Liver (tissue), 3 donors: Measurements from ENCODE around the gene LYRM1.

Experiments used
- CTCF ChIP-seq: fragments of 150-350 bp; IDR thresholded peaks from 2 replicates; pipeline ENCODE4 v1.5.1; 2017; ENCODE audit warnings: improper control_type of control experiment, low read depth, low read length; ENCODE audit not compliant: missing input control
- FOXA1 ChIP-seq: IDR thresholded peaks from 2 replicates; pipeline ENCODE4 v1.6.1; 2016; ENCODE audit warnings: antibody characterized with exemption
- JUND ChIP-seq, 2 donors: IDR thresholded peaks; 2 replicates each; pipeline ENCODE4 v1.6.1; 2016; ENCODE audit warnings: antibody characterized with exemption in 2 of 2
- MAX ChIP-seq: IDR thresholded peaks from 2 replicates; pipeline ENCODE4 v1.6.1; 2016; ENCODE audit warnings: antibody characterized with exemption
- YY1 ChIP-seq: IDR thresholded peaks from 2 replicates; pipeline ENCODE4 v1.6.1; 2016; ENCODE audit warnings: antibody characterized with exemption, mild to moderate bottlenecking
- donor health status: healthy.
- donor health status: healthy.

DNA sequence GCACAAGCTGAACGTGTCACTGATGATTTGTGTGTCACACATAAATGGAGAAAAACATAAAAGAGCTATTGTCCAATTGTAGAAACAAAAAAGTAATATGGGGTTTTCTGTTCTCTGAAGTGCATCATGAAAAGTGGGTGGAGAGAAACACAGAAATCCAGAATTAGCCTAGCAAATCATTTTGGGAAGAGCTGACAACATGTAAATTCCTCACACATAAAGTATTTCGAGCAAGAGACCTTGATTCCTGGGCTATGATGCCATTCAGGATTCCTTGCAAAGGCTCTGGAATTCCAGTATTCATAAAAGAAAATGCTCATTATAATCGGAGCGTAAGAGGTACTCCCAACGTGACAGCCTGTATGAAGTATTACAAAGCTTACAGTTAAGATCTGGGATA is 1.5 kb upstream of the LYRM1 start:
- TF ChIP-seq CTCF (no peak), MAX (no peak), JUND (IDR thresholded peaks at IDR 0.05) (no peak), YY1 (no peak), FOXA1 (no peak)
